ENCODE data around the gene SPTAN1.

Gene SPTAN1

DNA sequence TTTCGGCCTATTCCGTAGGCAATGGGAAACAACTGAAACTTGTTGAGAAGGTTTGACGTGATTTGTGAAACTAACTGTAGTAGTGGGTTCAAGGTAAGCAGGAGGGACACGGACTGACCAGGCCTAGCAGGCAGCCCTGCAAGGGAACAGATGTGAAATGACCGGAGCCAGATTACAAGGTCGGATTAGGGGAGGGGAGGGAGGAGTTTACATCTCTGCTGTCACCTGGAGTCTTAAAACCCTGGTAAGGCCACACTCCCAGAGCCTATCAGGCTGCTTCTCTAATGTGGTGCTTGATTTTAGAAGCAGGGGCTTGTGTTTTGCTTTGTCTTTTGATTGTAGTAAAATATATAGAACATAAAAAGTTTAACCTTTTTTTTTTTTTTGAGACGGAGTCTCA lies 3.5 kb upstream of the SPTAN1 start:
- Histone ChIP-seq H2AFZ (ENCODE audit: low read length) (no peak overlapping the region), H3K9me2 (replicated peaks; ENCODE audit: low read depth, low read length) (no peaks in the 10 kb centered on the region), H3K79me2 (ENCODE audit: insufficient read depth, low read length) (peaks cover 18% of the 10 kb centered on the region), H3K9me3 (ENCODE audit: insufficient read depth, low read depth, low read length) (no peaks in the 10 kb centered on the region), H3K4me3 (ENCODE audit: low read length, poor library complexity, severe bottlenecking) (no peak overlapping the region), H3K9ac (ENCODE audit: low read depth, low read length, poor library complexity, severe bottlenecking) (no peak overlapping the region), H3K4me1 (ENCODE audit: insufficient read depth, low read length, poor library complexity, severe bottlenecking) (peaks cover 17% of the 10 kb centered on the region), H3K27me3 (ENCODE audit: insufficient read depth, low read length, poor library complexity, severe bottlenecking) (no peaks in the 10 kb centered on the region), H3K4me2 (ENCODE audit: low read depth, low read length, poor library complexity, severe bottlenecking) (no peak overlapping the region), H4K20me1 (ENCODE audit: insufficient read depth, low read length, poor library complexity, severe bottlenecking) (peaks cover 5% of the 10 kb centered on the region), H3F3A (ENCODE audit: low read depth) (no peaks in the 10 kb centered on the region), H3K36me3 (ENCODE audit: insufficient read depth, low read length) (no peaks in the 10 kb centered on the region)
- TF ChIP-seq EZH2phosphoT487 (IDR thresholded peaks at IDR 0.05; ENCODE audit: borderline replicate concordance), result no peak
- TF ChIP-seq, protein P1, sequence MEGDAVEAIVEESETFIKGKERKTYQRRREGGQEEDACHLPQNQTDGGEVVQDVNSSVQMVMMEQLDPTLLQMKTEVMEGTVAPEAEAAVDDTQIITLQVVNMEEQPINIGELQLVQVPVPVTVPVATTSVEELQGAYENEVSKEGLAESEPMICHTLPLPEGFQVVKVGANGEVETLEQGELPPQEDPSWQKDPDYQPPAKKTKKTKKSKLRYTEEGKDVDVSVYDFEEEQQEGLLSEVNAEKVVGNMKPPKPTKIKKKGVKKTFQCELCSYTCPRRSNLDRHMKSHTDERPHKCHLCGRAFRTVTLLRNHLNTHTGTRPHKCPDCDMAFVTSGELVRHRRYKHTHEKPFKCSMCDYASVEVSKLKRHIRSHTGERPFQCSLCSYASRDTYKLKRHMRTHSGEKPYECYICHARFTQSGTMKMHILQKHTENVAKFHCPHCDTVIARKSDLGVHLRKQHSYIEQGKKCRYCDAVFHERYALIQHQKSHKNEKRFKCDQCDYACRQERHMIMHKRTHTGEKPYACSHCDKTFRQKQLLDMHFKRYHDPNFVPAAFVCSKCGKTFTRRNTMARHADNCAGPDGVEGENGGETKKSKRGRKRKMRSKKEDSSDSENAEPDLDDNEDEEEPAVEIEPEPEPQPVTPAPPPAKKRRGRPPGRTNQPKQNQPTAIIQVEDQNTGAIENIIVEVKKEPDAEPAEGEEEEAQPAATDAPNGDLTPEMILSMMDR (conservative IDR thresholded peaks at IDR 0.05; ENCODE audit: low read length), result no peak

DNA sequence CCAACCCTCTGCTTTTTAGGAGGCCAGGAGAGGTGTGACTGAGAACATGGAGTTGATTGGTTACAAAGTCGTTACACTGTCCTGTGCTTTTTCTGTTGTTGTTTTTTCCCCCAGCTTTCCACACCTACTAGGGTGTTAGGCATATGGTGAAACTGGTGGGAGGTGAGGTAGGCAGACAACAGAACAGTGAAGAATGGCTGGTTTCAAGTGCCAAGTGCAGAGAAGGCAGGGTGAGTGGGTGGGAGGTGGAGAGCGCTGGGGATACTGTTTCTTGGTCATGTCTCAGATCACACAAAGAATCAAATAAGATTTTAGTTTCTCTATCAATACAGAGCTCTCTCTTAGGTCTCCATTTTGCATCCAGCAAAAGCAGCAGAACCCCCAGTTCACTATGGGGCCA lies 2.2 kb upstream of the SPTAN1 start:
- no peaks in the 10 kb centered on the region for H3F3A ChIP-seq (ENCODE audit: low read depth)
- H3K4me3 ChIP-seq (ENCODE audit: low read length, poor library complexity, severe bottlenecking), result no peak overlapping the region
- peaks cover 31% of the 10 kb centered on the region for H3K79me2 ChIP-seq (ENCODE audit: insufficient read depth, low read length)
- no peak overlapping the region for H2AFZ ChIP-seq (ENCODE audit: low read length)
- H3K36me3 ChIP-seq (ENCODE audit: insufficient read depth, low read length), result no peaks in the 10 kb centered on the region
- TF ChIP-seq, protein P1 (conservative IDR thresholded peaks at IDR 0.05; ENCODE audit: low read length), result no peak
- TF ChIP-seq EZH2phosphoT487 (IDR thresholded peaks at IDR 0.05; ENCODE audit: borderline replicate concordance), result no peak
- no peaks in the 10 kb centered on the region for H3K9me3 ChIP-seq (ENCODE audit: insufficient read depth, low read depth, low read length)
- H3K4me2 ChIP-seq (ENCODE audit: low read depth, low read length, poor library complexity, severe bottlenecking), result peak overlapping the region; percentile 88
- no peaks in the 10 kb centered on the region for H3K9me2 ChIP-seq (replicated peaks; ENCODE audit: low read depth, low read length)
- peak overlapping the region; percentile 72 for H3K9ac ChIP-seq (ENCODE audit: low read depth, low read length, poor library complexity, severe bottlenecking)
- H4K20me1 ChIP-seq (ENCODE audit: insufficient read depth, low read length, poor library complexity, severe bottlenecking), result peaks cover 19% of the 10 kb centered on the region
- no peaks in the 10 kb centered on the region for H3K27me3 ChIP-seq (ENCODE audit: insufficient read depth, low read length, poor library complexity, severe bottlenecking)
- H3K4me1 ChIP-seq (ENCODE audit: insufficient read depth, low read length, poor library complexity, severe bottlenecking), result peaks cover 31% of the 10 kb centered on the region

DNA sequence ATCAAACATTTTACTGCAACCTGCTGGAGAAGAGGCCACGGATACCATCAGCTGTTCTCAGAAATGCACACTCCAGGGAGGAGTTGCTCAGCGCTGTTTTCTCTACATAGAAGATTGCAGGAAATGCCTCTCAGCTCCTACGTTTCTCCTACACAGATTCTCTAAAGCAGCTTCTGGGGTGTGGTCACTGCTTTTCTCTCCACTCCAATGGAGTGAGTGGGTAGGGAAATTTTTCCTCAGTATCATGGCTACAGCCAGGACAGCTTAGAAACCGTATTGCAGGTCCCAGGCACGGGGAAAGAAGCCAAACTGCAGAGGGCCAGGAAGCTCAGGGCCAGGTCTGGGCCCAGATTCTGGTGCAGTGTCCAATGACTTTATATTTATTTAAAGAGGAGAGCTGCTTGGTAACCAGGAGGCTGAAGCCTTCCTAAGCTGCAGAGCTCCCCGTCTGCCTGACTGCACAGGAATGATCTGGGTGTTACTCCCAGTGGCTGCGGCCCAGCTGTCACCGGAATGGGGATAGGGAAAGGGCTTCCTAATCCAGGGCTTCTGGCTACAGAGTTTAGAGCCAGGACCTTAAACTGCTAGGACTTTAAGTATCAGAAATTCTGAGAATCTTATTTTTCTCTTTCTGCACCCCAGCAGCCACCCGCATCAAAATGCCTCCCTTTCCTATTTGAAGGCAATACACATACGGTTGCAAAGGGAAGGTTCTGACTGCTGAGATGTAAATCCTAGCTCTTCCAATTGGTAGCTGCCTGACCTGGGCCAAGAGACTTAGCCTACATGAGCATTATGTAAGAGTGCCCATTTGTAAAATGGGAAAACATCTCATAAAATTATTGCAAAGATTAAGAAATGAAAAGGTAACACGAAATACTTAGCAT lies 1.4 kb upstream of the SPTAN1 start:
- peak overlapping the region; percentile 72 for H3K9ac ChIP-seq (ENCODE audit: low read depth, low read length, poor library complexity, severe bottlenecking)
- no peaks in the 10 kb centered on the region for H3K9me3 ChIP-seq (ENCODE audit: insufficient read depth, low read depth, low read length)
- TF ChIP-seq EZH2phosphoT487 (IDR thresholded peaks at IDR 0.05; ENCODE audit: borderline replicate concordance), result no peak
- TF ChIP-seq, protein P1 (conservative IDR thresholded peaks at IDR 0.05; ENCODE audit: low read length), result no peak
- peak overlapping the region; percentile 93; the same call in 1 of the 2 replicates for H2AFZ ChIP-seq (ENCODE audit: low read length)
- peaks cover 38% of the 10 kb centered on the region for H3K4me1 ChIP-seq (ENCODE audit: insufficient read depth, low read length, poor library complexity, severe bottlenecking)
- peaks cover 22% of the 10 kb centered on the region for H4K20me1 ChIP-seq (ENCODE audit: insufficient read depth, low read length, poor library complexity, severe bottlenecking)
- H3K79me2 ChIP-seq (ENCODE audit: insufficient read depth, low read length), result peaks cover 39% of the 10 kb centered on the region
- H3K36me3 ChIP-seq (ENCODE audit: insufficient read depth, low read length), result no peaks in the 10 kb centered on the region
- no peaks in the 10 kb centered on the region for H3K9me2 ChIP-seq (replicated peaks; ENCODE audit: low read depth, low read length)
- H3K4me3 ChIP-seq (ENCODE audit: low read length, poor library complexity, severe bottlenecking), result peak overlapping the region; percentile 76
- H3F3A ChIP-seq (ENCODE audit: low read depth), result no peaks in the 10 kb centered on the region
- H3K27me3 ChIP-seq (ENCODE audit: insufficient read depth, low read length, poor library complexity, severe bottlenecking), result no peaks in the 10 kb centered on the region
- peak overlapping the region; percentile 88 for H3K4me2 ChIP-seq (ENCODE audit: low read depth, low read length, poor library complexity, severe bottlenecking)

Measured in Loucy (cell line).